Measurements from ENCODE around the gene BCL7A.
A peak's percentile ranks its signal among the peaks of the same experiment; 100 is the strongest.
"Not testable (repeated sequence)": the region's sequence is repeated elsewhere in the genome, so short reads cannot be mapped to it uniquely, and the experiment has no call there.

BCL7A gene

GRCh38 chr12:122096591-122097149, 75.0 kb downstream of the BCL7A start:
- no peak for DNase-seq

GRCh38 chr12:122097584-122097926, 75.9 kb downstream of the BCL7A start:
- DNase-seq: no peak

GRCh38 chr12:122097927-122098756, 76.5 kb downstream of the BCL7A start:
- DNase-seq: peak; percentile 73

GRCh38 chr12:122099280-122099749, 77.6 kb downstream of the BCL7A start:
- DNase-seq: no peak

GRCh38 chr12:122099856-122100255, 78.2 kb downstream of the BCL7A start:
- DNase-seq: no peak

GRCh38 chr12:122100568-122100967, 78.9 kb downstream of the BCL7A start:
- no peak for DNase-seq

- no peak for DNase-seq
Measured at GRCh38 chr12:122102331-122102730, 80.6 kb downstream of the BCL7A start.

- no peak for DNase-seq
Measured at GRCh38 chr12:122104844-122105243, 83.2 kb downstream of the BCL7A start.

- not testable (repeated sequence) for DNase-seq
Measured at GRCh38 chr12:122105496-122105895, 83.8 kb downstream of the BCL7A start.

GRCh38 chr12:122106843-122107242, 85.2 kb downstream of the BCL7A start:
- DNase-seq: peak; percentile 72

- no peak for DNase-seq
Measured at GRCh38 chr12:122107261-122107660, 85.6 kb downstream of the BCL7A start.

GRCh38 chr12:122111089-122111641, 89.5 kb downstream of the BCL7A start:
- peak; percentile 50 for DNase-seq
